22Rv1 (cell line): ENCODE measurements around the gene SELENBP1.

ENCODE experiments used
- ZFX ChIP-seq: fragments of 450-650 bp; IDR thresholded peaks from 2 replicates; pipeline ENCODE4 v1.6.1; 2017; ENCODE audit warnings: antibody characterized with exemption, borderline replicate concordance
- TF ChIP-seq, protein P1 (sequence below): fragments of 450-650 bp; IDR thresholded peaks from 2 replicates; pipeline ENCODE4 v1.5.1; 2017; ENCODE audit warnings: mild to moderate bottlenecking

GRCh38 chr1:151367658-151368392 is 4.7 kb downstream of the SELENBP1 start:
- TF ChIP-seq, protein P1, sequence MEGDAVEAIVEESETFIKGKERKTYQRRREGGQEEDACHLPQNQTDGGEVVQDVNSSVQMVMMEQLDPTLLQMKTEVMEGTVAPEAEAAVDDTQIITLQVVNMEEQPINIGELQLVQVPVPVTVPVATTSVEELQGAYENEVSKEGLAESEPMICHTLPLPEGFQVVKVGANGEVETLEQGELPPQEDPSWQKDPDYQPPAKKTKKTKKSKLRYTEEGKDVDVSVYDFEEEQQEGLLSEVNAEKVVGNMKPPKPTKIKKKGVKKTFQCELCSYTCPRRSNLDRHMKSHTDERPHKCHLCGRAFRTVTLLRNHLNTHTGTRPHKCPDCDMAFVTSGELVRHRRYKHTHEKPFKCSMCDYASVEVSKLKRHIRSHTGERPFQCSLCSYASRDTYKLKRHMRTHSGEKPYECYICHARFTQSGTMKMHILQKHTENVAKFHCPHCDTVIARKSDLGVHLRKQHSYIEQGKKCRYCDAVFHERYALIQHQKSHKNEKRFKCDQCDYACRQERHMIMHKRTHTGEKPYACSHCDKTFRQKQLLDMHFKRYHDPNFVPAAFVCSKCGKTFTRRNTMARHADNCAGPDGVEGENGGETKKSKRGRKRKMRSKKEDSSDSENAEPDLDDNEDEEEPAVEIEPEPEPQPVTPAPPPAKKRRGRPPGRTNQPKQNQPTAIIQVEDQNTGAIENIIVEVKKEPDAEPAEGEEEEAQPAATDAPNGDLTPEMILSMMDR, result no peak
- no peak for TF ChIP-seq ZFX
